H1 (cell line): ENCODE data around the gene DPF1. TPM values are rescaled to one million over a fixed set of nuclear protein-coding genes. Genes with fewer than 3 reads are reported as not detected.

Source experiments
- E2F6 ChIP-seq: IDR thresholded peaks from 2 replicates; pipeline ENCODE4 v1.6.1; 2012; ENCODE audit warnings: inconsistent platforms
- polyA plus RNA-seq, 7 experiments: library from polyadenylated mRNA; depleted of rRNA in 3 of 7; stranded (reverse) in 5 of 7; unstranded in 2 of 7; fragments of >200 nt in 5 of 7; fragments of 200-250 nt in 2 of 7; gene quantifications; 1 replicate in 5 of 7; 2 replicates in 1 of 7; 4 replicates in 1 of 7; pipeline versions ENCODE4 v1.2.1 to v1.2.3, GENCODE V29; 2011 to 2013; ENCODE audit warnings: missing spikeins in 2 of 7, mixed read lengths in 2 of 7
- total RNA-seq: library from RNA; stranded (reverse); fragmentation: NEBNext Ultra II Directional; extraction: Animal tissue kit (Norgen Biotek cat#: 25700); gene quantifications from 2 replicates; pipeline ENCODE4 v1.2.1, GENCODE V29; 2021

DPF1 gene
- total and polyA plus RNA-seq, 2 of the 8 experiments (the other 6 are each of a cell fraction or from before 2014, with no cell fraction given), result 12.9 to 15.6 TPM

GRCh38 chr19:38203197-38203596, 20.8 kb downstream of the DPF1 start (continued):
- TF ChIP-seq E2F6, result no peak
